Ishikawa (cell line): ENCODE measurements around the gene HS3ST6.

Experiments
- CEBPB ChIP-seq: IDR thresholded peaks from 2 replicates; pipeline ENCODE4 v1.6.1; 2012
- CREB1 ChIP-seq: IDR thresholded peaks from 2 replicates; pipeline ENCODE4 v1.6.1; 2012; ENCODE audit warnings: low read depth
- EGR1 ChIP-seq: IDR thresholded peaks from 2 replicates; pipeline ENCODE4 v1.6.1; 2012
- EP300 ChIP-seq: IDR thresholded peaks from 2 replicates; pipeline ENCODE4 v1.6.1; 2012; ENCODE audit warnings: borderline replicate concordance
- FOXM1 ChIP-seq: IDR thresholded peaks from 2 replicates; pipeline ENCODE4 v1.6.1; 2012; ENCODE audit warnings: low read depth, borderline replicate concordance
- MAX ChIP-seq: IDR thresholded peaks from 2 replicates; pipeline ENCODE4 v1.6.1; 2012
- NFIC ChIP-seq: IDR thresholded peaks from 2 replicates; pipeline ENCODE4 v1.6.1; 2012
- RAD21 ChIP-seq: IDR thresholded peaks from 2 replicates; pipeline ENCODE4 v1.6.1; 2012; ENCODE audit warnings: low read depth
- TAF1 ChIP-seq: IDR thresholded peaks from 2 replicates; pipeline ENCODE4 v1.6.1; 2012; ENCODE audit warnings: low read depth, mild to moderate bottlenecking
- TCF12 ChIP-seq: IDR thresholded peaks from 2 replicates; pipeline ENCODE4 v1.6.1; 2012; ENCODE audit warnings: low read depth
- TEAD4 ChIP-seq: IDR thresholded peaks from 2 replicates; pipeline ENCODE4 v1.6.1; 2012
- YY1 ChIP-seq: IDR thresholded peaks from 2 replicates; pipeline ENCODE4 v1.6.1; 2012; ENCODE audit warnings: low read depth
- ZBTB7A ChIP-seq: IDR thresholded peaks from 2 replicates; pipeline ENCODE4 v1.6.1; 2012; ENCODE audit warnings: low read depth
- TF ChIP-seq, protein P1 (sequence below): IDR thresholded peaks from 2 replicates; pipeline ENCODE4 v1.6.1; 2012; ENCODE audit warnings: low read depth, mild to moderate bottlenecking
- TF ChIP-seq, protein P2 (sequence below): IDR thresholded peaks from 2 replicates; pipeline ENCODE4 v1.6.1; 2012

HS3ST6 gene

DNA sequence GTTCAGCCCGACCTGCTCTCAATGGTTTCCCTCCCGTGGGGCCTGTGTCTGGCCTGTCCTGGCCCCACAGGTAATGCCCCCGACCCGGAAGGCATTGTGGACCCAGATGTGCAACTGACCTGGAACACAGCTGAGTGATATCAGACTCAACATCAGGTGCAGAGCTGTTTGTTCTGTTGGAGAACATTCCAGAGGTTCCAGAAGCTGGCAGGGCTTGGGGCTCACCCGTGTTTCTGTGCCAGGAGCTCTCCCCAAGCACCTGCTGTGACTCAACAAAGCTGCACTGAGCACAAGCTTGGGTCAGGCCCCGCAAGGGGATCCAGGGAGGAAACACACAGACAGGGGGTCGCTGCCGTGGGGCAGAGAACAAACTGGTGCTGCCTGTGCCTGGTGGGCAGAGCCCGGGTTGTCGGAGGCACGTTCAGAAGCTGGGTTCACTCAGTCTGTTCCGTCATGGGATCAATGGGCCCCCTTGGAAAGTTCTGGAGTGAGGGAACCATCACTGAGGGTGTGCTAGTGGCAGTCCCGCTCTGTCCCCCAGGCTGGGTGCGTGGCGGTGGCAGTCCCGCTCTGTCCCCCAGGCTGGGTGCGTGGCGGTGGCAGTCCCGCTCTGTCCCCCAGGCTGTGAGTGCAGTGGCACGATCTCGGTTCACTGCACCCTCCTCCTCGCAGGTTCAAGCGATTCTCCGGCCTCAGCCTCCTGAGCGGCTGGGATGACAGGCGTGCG lies 22.1 kb downstream of the HS3ST6 start:
- TF ChIP-seq, protein P1, sequence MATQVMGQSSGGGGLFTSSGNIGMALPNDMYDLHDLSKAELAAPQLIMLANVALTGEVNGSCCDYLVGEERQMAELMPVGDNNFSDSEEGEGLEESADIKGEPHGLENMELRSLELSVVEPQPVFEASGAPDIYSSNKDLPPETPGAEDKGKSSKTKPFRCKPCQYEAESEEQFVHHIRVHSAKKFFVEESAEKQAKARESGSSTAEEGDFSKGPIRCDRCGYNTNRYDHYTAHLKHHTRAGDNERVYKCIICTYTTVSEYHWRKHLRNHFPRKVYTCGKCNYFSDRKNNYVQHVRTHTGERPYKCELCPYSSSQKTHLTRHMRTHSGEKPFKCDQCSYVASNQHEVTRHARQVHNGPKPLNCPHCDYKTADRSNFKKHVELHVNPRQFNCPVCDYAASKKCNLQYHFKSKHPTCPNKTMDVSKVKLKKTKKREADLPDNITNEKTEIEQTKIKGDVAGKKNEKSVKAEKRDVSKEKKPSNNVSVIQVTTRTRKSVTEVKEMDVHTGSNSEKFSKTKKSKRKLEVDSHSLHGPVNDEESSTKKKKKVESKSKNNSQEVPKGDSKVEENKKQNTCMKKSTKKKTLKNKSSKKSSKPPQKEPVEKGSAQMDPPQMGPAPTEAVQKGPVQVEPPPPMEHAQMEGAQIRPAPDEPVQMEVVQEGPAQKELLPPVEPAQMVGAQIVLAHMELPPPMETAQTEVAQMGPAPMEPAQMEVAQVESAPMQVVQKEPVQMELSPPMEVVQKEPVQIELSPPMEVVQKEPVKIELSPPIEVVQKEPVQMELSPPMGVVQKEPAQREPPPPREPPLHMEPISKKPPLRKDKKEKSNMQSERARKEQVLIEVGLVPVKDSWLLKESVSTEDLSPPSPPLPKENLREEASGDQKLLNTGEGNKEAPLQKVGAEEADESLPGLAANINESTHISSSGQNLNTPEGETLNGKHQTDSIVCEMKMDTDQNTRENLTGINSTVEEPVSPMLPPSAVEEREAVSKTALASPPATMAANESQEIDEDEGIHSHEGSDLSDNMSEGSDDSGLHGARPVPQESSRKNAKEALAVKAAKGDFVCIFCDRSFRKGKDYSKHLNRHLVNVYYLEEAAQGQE = no peak
- TF ChIP-seq EP300 (no peak), FOXM1 (no peak), YY1 (no peak), CREB1 (no peak), TEAD4 (no peak), TAF1 (no peak), RAD21 (no peak), EGR1 (no peak), NFIC (no peak), ZBTB7A (no peak), MAX (no peak), CEBPB (no peak)
- TF ChIP-seq, protein P2, sequence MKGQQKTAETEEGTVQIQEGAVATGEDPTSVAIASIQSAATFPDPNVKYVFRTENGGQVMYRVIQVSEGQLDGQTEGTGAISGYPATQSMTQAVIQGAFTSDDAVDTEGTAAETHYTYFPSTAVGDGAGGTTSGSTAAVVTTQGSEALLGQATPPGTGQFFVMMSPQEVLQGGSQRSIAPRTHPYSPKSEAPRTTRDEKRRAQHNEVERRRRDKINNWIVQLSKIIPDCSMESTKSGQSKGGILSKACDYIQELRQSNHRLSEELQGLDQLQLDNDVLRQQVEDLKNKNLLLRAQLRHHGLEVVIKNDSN = no peak

DNA sequence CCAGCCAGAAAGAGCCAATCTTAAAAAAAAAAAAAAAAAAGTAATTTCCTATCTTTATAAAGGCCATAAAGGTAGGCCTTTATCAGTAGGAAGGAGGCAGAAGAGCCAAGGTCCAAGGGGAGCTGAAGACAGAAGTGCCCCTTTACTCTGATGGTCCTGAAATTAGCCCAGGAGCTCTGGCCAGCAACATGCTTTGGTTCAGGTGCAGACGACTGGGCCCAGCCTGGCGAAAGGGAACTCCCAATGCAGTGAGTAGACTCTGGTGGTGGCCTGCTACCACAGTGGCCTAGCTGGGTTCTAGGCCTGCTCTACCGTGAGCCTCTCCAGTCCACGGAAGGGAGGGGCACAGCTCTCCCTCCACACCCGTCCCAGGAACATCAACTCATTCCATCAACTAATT lies 23.1 kb downstream of the HS3ST6 start:
- TF ChIP-seq YY1 = no peak
- TF ChIP-seq RAD21 = no peak
- no peak for TF ChIP-seq CREB1
- TF ChIP-seq FOXM1 = no peak
- no peak for TF ChIP-seq EP300
- TF ChIP-seq CEBPB = no peak
- no peak for TF ChIP-seq EGR1
- TF ChIP-seq TAF1 = no peak
- TF ChIP-seq NFIC = no peak
- TF ChIP-seq, protein P2 = no peak
- TF ChIP-seq, protein P1 = no peak
- TF ChIP-seq TEAD4 = no peak
- TF ChIP-seq ZBTB7A = no peak
- TF ChIP-seq TCF12 = no peak

- TF ChIP-seq, protein P1 = no peak
- no peak for TF ChIP-seq NFIC
- TF ChIP-seq EP300 = no peak
- TF ChIP-seq ZBTB7A = no peak
- TF ChIP-seq, protein P2 = peak; percentile 23; the same call in 1 of the 2 replicates
- TF ChIP-seq MAX = 0 out of 2 replicates have a peak, but pooled peaks have one; percentile 1
- TF ChIP-seq RAD21 = no peak
- no peak for TF ChIP-seq TEAD4
- no peak for TF ChIP-seq TCF12
- TF ChIP-seq CEBPB = no peak
Measured at GRCh38 chr16:1890708-1891050, 27.5 kb downstream of the HS3ST6 start.

- TF ChIP-seq MAX = peak; percentile 33; the same call in 1 of the 2 replicates
- no peak for TF ChIP-seq TAF1
- no peak for TF ChIP-seq CEBPB
Measured at GRCh38 chr16:1890024-1890707, 28.0 kb downstream of the HS3ST6 start.
